K562 (cell line): ENCODE data around the gene HIVEP3. TPM values are rescaled to one million over a fixed set of nuclear protein-coding genes. Genes with fewer than 3 reads are reported as not detected.

ENCODE experiments used
- ARID1B ChIP-seq: fragments of 450-650 bp; IDR thresholded peaks from 2 replicates; pipeline ENCODE4 v1.6.1; 2016; ENCODE audit warnings: antibody characterized with exemption, mild to moderate bottlenecking, inconsistent platforms
- BRCA1 ChIP-seq, 2 experiments: fragments of 450-650 bp in 1 of 2; sonication (generic) in 1 of 2; formaldehyde crosslinking in 1 of 2; IDR thresholded peaks; 2 replicates each; pipeline versions ENCODE4 v1.5.0 to v1.6.1; 2017 to 2020; ENCODE audit warnings: mild to moderate bottlenecking in 1 of 2, missing genetic modification reagents in 1 of 2
- ETV5 ChIP-seq: sonication (generic); formaldehyde crosslinking; IDR thresholded peaks from 2 replicates; pipeline ENCODE4 v1.4.0; 2020; ENCODE audit warnings: low read depth, mild to moderate bottlenecking, missing genetic modification reagents
- FOSL1 ChIP-seq: fragments of 200-800 bp; sonication (Bioruptor generic); conservative IDR thresholded peaks from 2 replicates; pipeline ENCODE4 v1.6.1; 2016; ENCODE audit warnings: missing genetic modification characterization, missing compliant biosample characterization
- FOXP4 ChIP-seq: sonication (generic); formaldehyde crosslinking; IDR thresholded peaks from 2 replicates; pipeline ENCODE4 v1.8.0; 2022; ENCODE audit warnings: mild to moderate bottlenecking, missing genetic modification reagents, borderline replicate concordance
- MED1 ChIP-seq: sonication (generic); formaldehyde crosslinking; IDR thresholded peaks from 2 replicates; pipeline ENCODE4 v1.8.1; 2023; ENCODE audit warnings: missing genetic modification reagents, borderline replicate concordance
- MTA3 ChIP-seq: fragments of 450-650 bp; formaldehyde crosslinking; IDR thresholded peaks from 2 replicates; pipeline ENCODE4 v1.6.1; 2017; ENCODE audit warnings: mild to moderate bottlenecking, borderline replicate concordance
- MYBL2 ChIP-seq, 2 experiments: fragments of 450-650 bp in 1 of 2; sonication (generic) in 1 of 2; formaldehyde crosslinking in 1 of 2; IDR thresholded peaks; 2 replicates each; pipeline versions ENCODE4 v1.6.1 to v1.8.1; 2017 to 2022; ENCODE audit warnings: borderline replicate concordance in 1 of 2, inconsistent platforms in 1 of 2, low read depth in 1 of 2, mild to moderate bottlenecking in 1 of 2, missing genetic modification reagents in 1 of 2, moderate library complexity in 1 of 2
- PHF21A ChIP-seq: fragments of 450-650 bp; IDR thresholded peaks from 2 replicates; pipeline ENCODE4 v1.6.1; 2017; ENCODE audit warnings: low read depth, borderline replicate concordance
- VEZF1 ChIP-seq: fragments of 200-800 bp; sonication (Bioruptor generic); IDR thresholded peaks from 2 replicates; pipeline ENCODE4 v1.6.1; 2017; ENCODE audit warnings: missing genetic modification characterization, missing compliant biosample characterization
- ZNF311 ChIP-seq: fragments of 250-450 bp; sonication (Bioruptor Pico); IDR thresholded peaks from 2 replicates; pipeline ENCODE4 v1.4.0; 2020; ENCODE audit warnings: mild to moderate bottlenecking, moderate library complexity
- ZNF316 ChIP-seq: fragments of 450-650 bp; IDR thresholded peaks from 2 replicates; pipeline ENCODE4 v1.6.1; 2016
- polyA plus RNA-seq, 8 experiments: library from polyadenylated mRNA; depleted of rRNA in 4 of 8; stranded (reverse) in 5 of 8; unstranded in 3 of 8; fragments of >200 nt; fragmentation: Nextera tagmentation in 2 of 8; fragmentation: Illumina TruSeq in 1 of 8; extraction: Ambion mirVana in 2 of 8; extraction: Trizol in 1 of 8; gene quantifications; 2 replicates each; pipeline versions ENCODE4 v1.2.1 to v1.2.3, GENCODE V29; 2011 to 2014; ENCODE audit warnings: inconsistent platforms in 1 of 8, missing spikeins in 1 of 8
- total RNA-seq, 7 experiments: library from RNA; depleted of rRNA in 6 of 7; stranded (reverse); fragments of >200 nt in 6 of 7; fragmentation: Illumina TruSeq in 2 of 7; extraction: Trizol in 2 of 7; gene quantifications; 2 replicates each; pipeline versions ENCODE4 v1.2.1 to v1.2.3, GENCODE V29; 2011 to 2021; ENCODE audit warnings: low replicate concordance in 1 of 7
- TF ChIP-seq, protein P1 (sequence below): fragments of 250-450 bp; sonication (Bioruptor Pico); IDR thresholded peaks from 2 replicates; pipeline ENCODE4 v1.4.0; 2020; ENCODE audit warnings: mild to moderate bottlenecking, moderate library complexity
- TF ChIP-seq, protein P2 (sequence below): sonication (generic); formaldehyde crosslinking; IDR thresholded peaks from 2 replicates; pipeline ENCODE4 v1.8.0; 2023; ENCODE audit warnings: missing genetic modification reagents, mild to moderate bottlenecking, borderline replicate concordance

Gene HIVEP3
- total and polyA plus RNA-seq, 9 of the 15 experiments (the other 6 are each of a cell fraction or from before 2014, with no cell fraction given): 0.09 to 0.58 (median 0.34) TPM; not detected in 1

DNA sequence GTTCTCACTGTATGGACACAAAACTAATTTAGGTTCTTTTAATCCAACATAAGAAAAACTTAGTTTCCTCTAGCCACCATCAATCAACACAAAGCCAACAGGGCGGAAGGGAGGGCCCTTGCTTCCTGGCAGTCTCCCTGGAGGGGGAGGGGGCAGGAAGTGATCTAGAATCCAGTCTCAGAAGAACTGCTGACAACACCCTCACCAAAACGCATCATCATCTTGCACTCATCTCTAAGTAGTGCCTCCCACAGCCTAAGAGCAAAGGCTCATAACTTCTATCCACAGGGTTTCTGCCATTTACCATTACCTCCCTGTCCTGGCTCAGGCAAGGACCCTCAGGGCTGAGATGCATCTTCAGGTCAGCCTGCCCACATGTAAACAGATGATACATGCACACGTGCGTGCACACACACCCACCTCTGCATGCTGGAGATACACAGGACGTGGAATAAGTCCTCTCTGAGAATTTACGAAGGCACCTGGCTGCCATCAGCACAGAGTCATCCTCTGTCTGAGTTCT, 20.5 kb downstream of the HIVEP3 start (continued):
- TF ChIP-seq, protein P1, sequence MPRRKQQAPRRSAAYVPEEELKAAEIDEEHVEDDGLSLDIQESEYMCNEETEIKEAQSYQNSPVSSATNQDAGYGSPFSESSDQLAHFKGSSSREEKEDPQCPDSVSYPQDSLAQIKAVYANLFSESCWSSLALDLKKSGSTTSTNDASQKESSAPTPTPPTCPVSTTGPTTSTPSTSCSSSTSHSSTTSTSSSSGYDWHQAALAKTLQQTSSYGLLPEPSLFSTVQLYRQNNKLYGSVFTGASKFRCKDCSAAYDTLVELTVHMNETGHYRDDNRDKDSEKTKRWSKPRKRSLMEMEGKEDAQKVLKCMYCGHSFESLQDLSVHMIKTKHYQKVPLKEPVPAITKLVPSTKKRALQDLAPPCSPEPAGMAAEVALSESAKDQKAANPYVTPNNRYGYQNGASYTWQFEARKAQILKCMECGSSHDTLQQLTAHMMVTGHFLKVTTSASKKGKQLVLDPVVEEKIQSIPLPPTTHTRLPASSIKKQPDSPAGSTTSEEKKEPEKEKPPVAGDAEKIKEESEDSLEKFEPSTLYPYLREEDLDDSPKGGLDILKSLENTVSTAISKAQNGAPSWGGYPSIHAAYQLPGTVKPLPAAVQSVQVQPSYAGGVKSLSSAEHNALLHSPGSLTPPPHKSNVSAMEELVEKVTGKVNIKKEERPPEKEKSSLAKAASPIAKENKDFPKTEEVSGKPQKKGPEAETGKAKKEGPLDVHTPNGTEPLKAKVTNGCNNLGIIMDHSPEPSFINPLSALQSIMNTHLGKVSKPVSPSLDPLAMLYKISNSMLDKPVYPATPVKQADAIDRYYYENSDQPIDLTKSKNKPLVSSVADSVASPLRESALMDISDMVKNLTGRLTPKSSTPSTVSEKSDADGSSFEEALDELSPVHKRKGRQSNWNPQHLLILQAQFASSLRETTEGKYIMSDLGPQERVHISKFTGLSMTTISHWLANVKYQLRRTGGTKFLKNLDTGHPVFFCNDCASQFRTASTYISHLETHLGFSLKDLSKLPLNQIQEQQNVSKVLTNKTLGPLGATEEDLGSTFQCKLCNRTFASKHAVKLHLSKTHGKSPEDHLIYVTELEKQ (CRISPR knock-in tag): no peak
- TF ChIP-seq ETV5 (peak; percentile 84), BRCA1 (IDR thresholded peaks at IDR 0.05) (no peak), BRCA1 (CRISPR knock-in tag; IDR thresholded peaks at IDR 0.05) (no peak), ZNF311 (CRISPR knock-in tag) (no peak), PHF21A (no peak), MED1 (CRISPR knock-in tag) (no peak), ARID1B (peak; percentile 51), FOXP4 (CRISPR knock-in tag) (no peak), FOSL1 (tag) (peak; percentile 45), MTA3 (0 out of 2 replicates have a peak, but pooled peaks have one; percentile 25), MYBL2 (IDR thresholded peaks at IDR 0.05; ENCODE audit: low read depth) (no peak), MYBL2 (CRISPR knock-in tag; IDR thresholded peaks at IDR 0.05; ENCODE audit: borderline replicate concordance) (no peak), VEZF1 (peak; percentile 83), ZNF316 (peak; percentile 93)
- TF ChIP-seq, protein P2, sequence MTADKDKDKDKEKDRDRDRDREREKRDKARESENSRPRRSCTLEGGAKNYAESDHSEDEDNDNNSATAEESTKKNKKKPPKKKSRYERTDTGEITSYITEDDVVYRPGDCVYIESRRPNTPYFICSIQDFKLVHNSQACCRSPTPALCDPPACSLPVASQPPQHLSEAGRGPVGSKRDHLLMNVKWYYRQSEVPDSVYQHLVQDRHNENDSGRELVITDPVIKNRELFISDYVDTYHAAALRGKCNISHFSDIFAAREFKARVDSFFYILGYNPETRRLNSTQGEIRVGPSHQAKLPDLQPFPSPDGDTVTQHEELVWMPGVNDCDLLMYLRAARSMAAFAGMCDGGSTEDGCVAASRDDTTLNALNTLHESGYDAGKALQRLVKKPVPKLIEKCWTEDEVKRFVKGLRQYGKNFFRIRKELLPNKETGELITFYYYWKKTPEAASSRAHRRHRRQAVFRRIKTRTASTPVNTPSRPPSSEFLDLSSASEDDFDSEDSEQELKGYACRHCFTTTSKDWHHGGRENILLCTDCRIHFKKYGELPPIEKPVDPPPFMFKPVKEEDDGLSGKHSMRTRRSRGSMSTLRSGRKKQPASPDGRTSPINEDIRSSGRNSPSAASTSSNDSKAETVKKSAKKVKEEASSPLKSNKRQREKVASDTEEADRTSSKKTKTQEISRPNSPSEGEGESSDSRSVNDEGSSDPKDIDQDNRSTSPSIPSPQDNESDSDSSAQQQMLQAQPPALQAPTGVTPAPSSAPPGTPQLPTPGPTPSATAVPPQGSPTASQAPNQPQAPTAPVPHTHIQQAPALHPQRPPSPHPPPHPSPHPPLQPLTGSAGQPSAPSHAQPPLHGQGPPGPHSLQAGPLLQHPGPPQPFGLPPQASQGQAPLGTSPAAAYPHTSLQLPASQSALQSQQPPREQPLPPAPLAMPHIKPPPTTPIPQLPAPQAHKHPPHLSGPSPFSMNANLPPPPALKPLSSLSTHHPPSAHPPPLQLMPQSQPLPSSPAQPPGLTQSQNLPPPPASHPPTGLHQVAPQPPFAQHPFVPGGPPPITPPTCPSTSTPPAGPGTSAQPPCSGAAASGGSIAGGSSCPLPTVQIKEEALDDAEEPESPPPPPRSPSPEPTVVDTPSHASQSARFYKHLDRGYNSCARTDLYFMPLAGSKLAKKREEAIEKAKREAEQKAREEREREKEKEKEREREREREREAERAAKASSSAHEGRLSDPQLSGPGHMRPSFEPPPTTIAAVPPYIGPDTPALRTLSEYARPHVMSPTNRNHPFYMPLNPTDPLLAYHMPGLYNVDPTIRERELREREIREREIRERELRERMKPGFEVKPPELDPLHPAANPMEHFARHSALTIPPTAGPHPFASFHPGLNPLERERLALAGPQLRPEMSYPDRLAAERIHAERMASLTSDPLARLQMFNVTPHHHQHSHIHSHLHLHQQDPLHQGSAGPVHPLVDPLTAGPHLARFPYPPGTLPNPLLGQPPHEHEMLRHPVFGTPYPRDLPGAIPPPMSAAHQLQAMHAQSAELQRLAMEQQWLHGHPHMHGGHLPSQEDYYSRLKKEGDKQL: no peak
